Stimulated activated CD4-positive, alpha-beta T cell treated with anti-CD3 and anti-CD28 coated beads, Interleukin-12 subunit alpha, Interleukin-12 subunit beta, amount 100 ng/mL, for 4 hours (primary cell): ENCODE results near the gene PIN1.

Source experiments
- DNase-seq: peaks from one replicate; pipeline ENCODE4 v3.0.0-alpha.2; 2020

PIN1 gene

GRCh38 chr19:9891609-9892373 is 56.7 kb downstream of the PIN1 start:
- DNase-seq: no peak
